H1 (cell line): ENCODE data around the gene PGM1.

Experiments
- CEBPB ChIP-seq: IDR thresholded peaks from 2 replicates; pipeline ENCODE4 v1.6.1; 2012; ENCODE audit warnings: low read depth, low read length
- CREB1 ChIP-seq: IDR thresholded peaks from 2 replicates; pipeline ENCODE4 v1.6.1; 2012; ENCODE audit warnings: inconsistent platforms
- EP300 ChIP-seq, 2 experiments: IDR thresholded peaks; 1 replicate in 1 of 2; 2 replicates in 1 of 2; pipeline ENCODE4 v1.6.1; 2011 to 2012; ENCODE audit warnings: low read depth in 2 of 2, low read length in 2 of 2, mild to moderate bottlenecking in 2 of 2, borderline replicate concordance in 1 of 2, inconsistent platforms in 1 of 2, moderate library complexity in 1 of 2
- EZH2 ChIP-seq: fragments of 200-600 bp; sonication (generic); IDR thresholded peaks from 2 replicates; pipeline ENCODE4 v1.7.1; 2012; ENCODE audit warnings: low read depth, mild to moderate bottlenecking, moderate library complexity, low read length, inconsistent platforms; ENCODE audit not compliant: severe bottlenecking
- HDAC2 ChIP-seq, 2 experiments: fragments of 300-600 bp in 1 of 2; sonication (generic) in 1 of 2; IDR thresholded peaks; 2 replicates each; pipeline ENCODE4 v1.6.1; 2011 to 2012; ENCODE audit warnings: low read depth in 2 of 2, low read length in 2 of 2, mild to moderate bottlenecking in 2 of 2, moderate library complexity in 2 of 2, borderline replicate concordance in 1 of 2, inconsistent platforms in 1 of 2
- POLR2A ChIP-seq, 2 experiments: IDR thresholded peaks; 1 replicate in 1 of 2; 2 replicates in 1 of 2; pipeline ENCODE4 v1.6.1; 2011; ENCODE audit warnings: low read depth in 2 of 2, low read length in 2 of 2, mild to moderate bottlenecking in 2 of 2; ENCODE audit errors: control extremely low read depth in 1 of 2
- POLR2AphosphoS5 ChIP-seq: IDR thresholded peaks from 2 replicates; pipeline ENCODE4 v1.6.1; 2011; ENCODE audit warnings: low read depth, low read length
- RAD21 ChIP-seq, 2 experiments: IDR thresholded peaks in 1 of 2; conservative IDR thresholded peaks in 1 of 2; 2 replicates each; pipeline ENCODE4 v1.6.1; 2011; ENCODE audit warnings: low read depth in 2 of 2, low read length in 2 of 2, improper control_type of control experiment in 1 of 2, inconsistent platforms in 1 of 2, mild to moderate bottlenecking in 1 of 2, moderate library complexity in 1 of 2
- SAP30 ChIP-seq: fragments of 300-600 bp; sonication (generic); IDR thresholded peaks from 2 replicates; pipeline ENCODE4 v1.7.1; 2012; ENCODE audit warnings: low read length, moderate library complexity, mild to moderate bottlenecking, inconsistent platforms; ENCODE audit not compliant: insufficient read depth, insufficient replicate concordance
- TAF7 ChIP-seq: optimal IDR thresholded peaks from 2 replicates; pipeline ENCODE3; 2011; ENCODE audit warnings: low read depth, mild to moderate bottlenecking, inconsistent platforms, low read length, moderate library complexity, borderline replicate concordance
- TF ChIP-seq, protein P1 (sequence below), 3 experiments: IDR thresholded peaks; 1 replicate in 2 of 3; 2 replicates in 1 of 3; pipeline versions ENCODE4 v1.5.1 to v1.6.1; 2011; ENCODE audit warnings: low read length in 3 of 3, mild to moderate bottlenecking in 3 of 3, inconsistent platforms in 2 of 3, low read depth in 1 of 3, moderate library complexity in 1 of 3; ENCODE audit not compliant: insufficient read depth in 1 of 3; ENCODE audit errors: control extremely low read depth in 1 of 3
- TF ChIP-seq, protein P2 (sequence below): IDR thresholded peaks from 2 replicates; pipeline ENCODE4 v1.6.1; 2012; ENCODE audit warnings: inconsistent platforms

DNA sequence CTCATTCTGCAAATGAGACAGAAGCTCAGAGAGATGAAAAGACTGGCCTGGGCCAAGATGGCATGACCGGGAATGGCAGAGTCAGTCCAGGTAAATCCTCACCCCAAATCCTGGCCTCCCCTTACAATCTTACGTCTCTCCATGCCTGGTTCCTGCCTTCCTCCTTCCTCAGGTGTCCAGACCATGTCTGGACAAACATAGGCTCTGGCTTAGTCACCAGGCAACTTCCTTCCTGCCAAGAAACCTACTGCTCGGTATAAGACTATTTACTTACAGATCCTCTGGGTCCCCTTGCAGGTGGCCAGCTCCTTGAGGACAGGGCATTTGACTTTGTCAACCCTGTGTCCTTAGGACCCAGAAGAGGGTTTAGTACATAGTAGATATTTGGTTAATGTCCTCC, 111.2 kb downstream of the PGM1 start:
- TF ChIP-seq, protein P1, sequence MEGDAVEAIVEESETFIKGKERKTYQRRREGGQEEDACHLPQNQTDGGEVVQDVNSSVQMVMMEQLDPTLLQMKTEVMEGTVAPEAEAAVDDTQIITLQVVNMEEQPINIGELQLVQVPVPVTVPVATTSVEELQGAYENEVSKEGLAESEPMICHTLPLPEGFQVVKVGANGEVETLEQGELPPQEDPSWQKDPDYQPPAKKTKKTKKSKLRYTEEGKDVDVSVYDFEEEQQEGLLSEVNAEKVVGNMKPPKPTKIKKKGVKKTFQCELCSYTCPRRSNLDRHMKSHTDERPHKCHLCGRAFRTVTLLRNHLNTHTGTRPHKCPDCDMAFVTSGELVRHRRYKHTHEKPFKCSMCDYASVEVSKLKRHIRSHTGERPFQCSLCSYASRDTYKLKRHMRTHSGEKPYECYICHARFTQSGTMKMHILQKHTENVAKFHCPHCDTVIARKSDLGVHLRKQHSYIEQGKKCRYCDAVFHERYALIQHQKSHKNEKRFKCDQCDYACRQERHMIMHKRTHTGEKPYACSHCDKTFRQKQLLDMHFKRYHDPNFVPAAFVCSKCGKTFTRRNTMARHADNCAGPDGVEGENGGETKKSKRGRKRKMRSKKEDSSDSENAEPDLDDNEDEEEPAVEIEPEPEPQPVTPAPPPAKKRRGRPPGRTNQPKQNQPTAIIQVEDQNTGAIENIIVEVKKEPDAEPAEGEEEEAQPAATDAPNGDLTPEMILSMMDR (IDR thresholded peaks at IDR 0.05; ENCODE audit: control extremely low read depth in 1 of 3, insufficient read depth in 1 of 3, low read depth in 1 of 3, low read length in 3 of 3) = no peak
- TF ChIP-seq CREB1 = no peak
- TF ChIP-seq EZH2 = no peak
- no peak for TF ChIP-seq SAP30
- no peak for TF ChIP-seq HDAC2 (IDR thresholded peaks at IDR 0.05; ENCODE audit: borderline replicate concordance in 1 of 2, low read depth in 2 of 2, low read length in 2 of 2)
- no peak for TF ChIP-seq POLR2A (IDR thresholded peaks at IDR 0.05; ENCODE audit: control extremely low read depth in 1 of 2, low read depth in 2 of 2, low read length in 2 of 2)
- no peak for TF ChIP-seq TAF7
- TF ChIP-seq, protein P2, sequence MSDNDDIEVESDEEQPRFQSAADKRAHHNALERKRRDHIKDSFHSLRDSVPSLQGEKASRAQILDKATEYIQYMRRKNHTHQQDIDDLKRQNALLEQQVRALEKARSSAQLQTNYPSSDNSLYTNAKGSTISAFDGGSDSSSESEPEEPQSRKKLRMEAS = no peak
- TF ChIP-seq CEBPB = no peak
- TF ChIP-seq POLR2AphosphoS5 = no peak
- no peak for TF ChIP-seq EP300 (IDR thresholded peaks at IDR 0.05; ENCODE audit: borderline replicate concordance in 1 of 2, low read depth in 2 of 2, low read length in 2 of 2)
- no peak for TF ChIP-seq RAD21 (IDR thresholded peaks at IDR 0.05 in 1 of 2, conservative IDR thresholded peaks at IDR 0.05 in 1 of 2; ENCODE audit: low read depth in 2 of 2, low read length in 2 of 2)
